ENCODE results near the gene NIBAN1. TPM values are rescaled to one million over a fixed set of nuclear protein-coding genes. Genes with fewer than 3 reads are reported as not detected.
"Not testable (repeated sequence)": the region's sequence is repeated elsewhere in the genome, so short reads cannot be mapped to it uniquely, and the experiment has no call there.

Gene NIBAN1
- total and polyA plus RNA-seq, 7 donors: 1.4 to 384 (median 311) TPM

DNA sequence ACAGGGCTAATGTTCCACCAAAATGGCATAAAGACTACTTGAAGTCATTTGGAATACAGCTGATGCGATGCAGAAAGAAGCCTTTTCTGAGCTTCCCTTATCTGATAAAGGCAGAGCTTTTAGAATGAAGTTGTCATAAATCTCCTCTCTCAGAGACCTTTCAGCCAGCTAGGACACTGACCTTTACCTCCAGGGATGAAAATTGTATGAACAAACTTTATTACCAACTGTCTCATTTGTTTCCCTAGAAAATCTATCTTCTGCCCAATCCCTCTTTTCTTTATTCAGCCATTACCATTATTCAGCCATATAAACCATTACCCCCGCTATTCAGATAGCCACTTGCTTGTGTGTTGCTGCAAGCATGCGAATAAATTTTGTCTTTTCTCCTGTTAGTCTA lies 41.3 kb upstream of the NIBAN1 start:
- DNase-seq: no peak
- Histone ChIP-seq H3K9me3 (no peaks in the 10 kb centered on the region), H3K27me3 (no peaks in the 10 kb centered on the region), H3K27ac (no peak overlapping the region), H3K4me3 (no peak overlapping the region), H3K4me1 (no peaks in the 10 kb centered on the region), H3K36me3 (no peaks in the 10 kb centered on the region)
- TF ChIP-seq, protein P1, sequence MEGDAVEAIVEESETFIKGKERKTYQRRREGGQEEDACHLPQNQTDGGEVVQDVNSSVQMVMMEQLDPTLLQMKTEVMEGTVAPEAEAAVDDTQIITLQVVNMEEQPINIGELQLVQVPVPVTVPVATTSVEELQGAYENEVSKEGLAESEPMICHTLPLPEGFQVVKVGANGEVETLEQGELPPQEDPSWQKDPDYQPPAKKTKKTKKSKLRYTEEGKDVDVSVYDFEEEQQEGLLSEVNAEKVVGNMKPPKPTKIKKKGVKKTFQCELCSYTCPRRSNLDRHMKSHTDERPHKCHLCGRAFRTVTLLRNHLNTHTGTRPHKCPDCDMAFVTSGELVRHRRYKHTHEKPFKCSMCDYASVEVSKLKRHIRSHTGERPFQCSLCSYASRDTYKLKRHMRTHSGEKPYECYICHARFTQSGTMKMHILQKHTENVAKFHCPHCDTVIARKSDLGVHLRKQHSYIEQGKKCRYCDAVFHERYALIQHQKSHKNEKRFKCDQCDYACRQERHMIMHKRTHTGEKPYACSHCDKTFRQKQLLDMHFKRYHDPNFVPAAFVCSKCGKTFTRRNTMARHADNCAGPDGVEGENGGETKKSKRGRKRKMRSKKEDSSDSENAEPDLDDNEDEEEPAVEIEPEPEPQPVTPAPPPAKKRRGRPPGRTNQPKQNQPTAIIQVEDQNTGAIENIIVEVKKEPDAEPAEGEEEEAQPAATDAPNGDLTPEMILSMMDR (IDR thresholded peaks at IDR 0.05): no peak
- no peak for TF ChIP-seq POLR2A (IDR thresholded peaks at IDR 0.05)
- no peak for TF ChIP-seq POLR2AphosphoS5 (IDR thresholded peaks at IDR 0.05)
- no peak for TF ChIP-seq EP300 (IDR thresholded peaks at IDR 0.05)
- intact Hi-C loops (cut with DNase I): no loop called here
- WGBS, 2 donors: 90 to 97% methylated on average over 3 of the region's 3 CpGs

DNA sequence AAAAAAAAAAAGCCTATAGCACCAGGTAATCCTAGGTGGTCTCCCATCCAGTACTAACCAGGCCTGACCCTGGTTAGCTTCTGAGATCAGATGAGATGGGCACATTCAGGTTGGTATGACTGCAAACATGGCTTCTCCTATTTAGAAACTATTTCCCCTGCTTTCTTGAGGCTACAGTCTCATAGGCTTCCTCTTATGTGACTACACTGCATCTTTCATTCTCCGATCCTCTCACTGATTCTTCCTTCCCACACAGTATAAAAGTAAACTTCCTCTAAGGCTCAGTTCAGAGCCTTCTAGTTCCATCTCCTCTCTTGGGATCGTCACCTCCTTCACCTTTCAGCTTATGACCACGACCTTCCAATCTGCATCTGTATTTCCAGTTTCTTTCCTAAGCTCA lies 40.6 kb upstream of the NIBAN1 start:
- no peak for DNase-seq
- 74 to 84% methylated on average over 3 of the region's 3 CpGs for whole genome bisulfite sequencing, 2 donors
- Histone ChIP-seq H3K36me3 (no peaks in the 10 kb centered on the region), H3K4me3 (no peak overlapping the region), H3K27ac (no peak overlapping the region), H3K9me3 (no peaks in the 10 kb centered on the region), H3K27me3 (no peaks in the 10 kb centered on the region), H3K4me1 (no peaks in the 10 kb centered on the region)
- intact Hi-C loops (cut with DNase I): no loop called here
- TF ChIP-seq, protein P1 (IDR thresholded peaks at IDR 0.05): no peak
- TF ChIP-seq POLR2A (IDR thresholded peaks at IDR 0.05) (no peak), POLR2AphosphoS5 (IDR thresholded peaks at IDR 0.05) (no peak), EP300 (IDR thresholded peaks at IDR 0.05) (no peak)

DNA sequence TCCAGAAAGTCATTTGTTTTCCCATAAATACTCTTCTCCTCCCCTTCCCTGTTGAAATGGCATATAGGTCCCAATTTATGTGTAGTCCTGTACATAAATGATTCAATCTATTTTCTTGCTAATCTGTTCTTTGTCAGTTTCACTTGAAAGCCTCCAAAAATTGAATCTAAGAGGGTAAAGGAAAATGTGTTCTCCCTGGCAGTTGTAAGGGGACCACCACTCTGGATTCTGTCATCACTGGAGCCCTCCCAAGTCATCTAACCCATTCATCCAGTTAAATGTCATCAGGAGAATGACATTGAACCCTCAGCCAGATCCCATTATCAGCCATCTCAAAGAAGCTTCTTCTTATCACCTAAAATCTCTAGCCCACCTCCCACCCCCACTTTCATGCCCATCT lies 36.1 kb upstream of the NIBAN1 start:
- Histone ChIP-seq H3K27ac (no peak overlapping the region), H3K4me3 (no peak overlapping the region), H3K36me3 (no peaks in the 10 kb centered on the region), H3K27me3 (no peaks in the 10 kb centered on the region), H3K9me3 (no peaks in the 10 kb centered on the region), H3K4me1 (no peaks in the 10 kb centered on the region)
- no peak for DNase-seq
- intact Hi-C loops (cut with DNase I): no loop called here
- no peak for TF ChIP-seq POLR2AphosphoS5 (IDR thresholded peaks at IDR 0.05)
- TF ChIP-seq, protein P1 (IDR thresholded peaks at IDR 0.05): no peak
- no peak for TF ChIP-seq EP300 (IDR thresholded peaks at IDR 0.05)
- no peak for TF ChIP-seq POLR2A (IDR thresholded peaks at IDR 0.05)

DNA sequence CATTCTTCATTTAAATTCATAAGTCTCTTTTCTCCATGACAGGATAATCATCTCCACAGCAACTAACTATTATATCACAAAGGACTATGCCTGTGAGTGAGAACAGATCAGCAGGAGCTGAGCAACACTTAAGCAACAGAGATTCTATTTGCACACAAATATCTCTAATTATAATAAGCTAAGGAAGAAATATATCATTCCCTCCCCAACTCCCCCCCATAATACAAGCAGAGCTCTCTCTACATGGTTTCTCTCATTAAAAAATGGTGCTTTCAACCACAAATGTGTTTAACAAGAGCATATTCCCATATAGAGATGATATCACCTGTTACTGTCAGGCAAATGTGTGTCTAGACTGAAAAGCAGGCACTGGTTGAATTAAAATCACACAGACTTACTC lies 34.5 kb upstream of the NIBAN1 start:
- intact Hi-C loops (cut with DNase I): no loop called here
- Histone ChIP-seq H3K27ac (no peak overlapping the region), H3K36me3 (no peaks in the 10 kb centered on the region), H3K4me1 (no peaks in the 10 kb centered on the region), H3K9me3 (no peaks in the 10 kb centered on the region), H3K27me3 (no peaks in the 10 kb centered on the region), H3K4me3 (no peak overlapping the region)
- DNase-seq: no peak
- TF ChIP-seq EP300 (IDR thresholded peaks at IDR 0.05) (no peak), POLR2A (IDR thresholded peaks at IDR 0.05) (no peak), POLR2AphosphoS5 (IDR thresholded peaks at IDR 0.05) (no peak)
- TF ChIP-seq, protein P1 (IDR thresholded peaks at IDR 0.05): no peak

DNA sequence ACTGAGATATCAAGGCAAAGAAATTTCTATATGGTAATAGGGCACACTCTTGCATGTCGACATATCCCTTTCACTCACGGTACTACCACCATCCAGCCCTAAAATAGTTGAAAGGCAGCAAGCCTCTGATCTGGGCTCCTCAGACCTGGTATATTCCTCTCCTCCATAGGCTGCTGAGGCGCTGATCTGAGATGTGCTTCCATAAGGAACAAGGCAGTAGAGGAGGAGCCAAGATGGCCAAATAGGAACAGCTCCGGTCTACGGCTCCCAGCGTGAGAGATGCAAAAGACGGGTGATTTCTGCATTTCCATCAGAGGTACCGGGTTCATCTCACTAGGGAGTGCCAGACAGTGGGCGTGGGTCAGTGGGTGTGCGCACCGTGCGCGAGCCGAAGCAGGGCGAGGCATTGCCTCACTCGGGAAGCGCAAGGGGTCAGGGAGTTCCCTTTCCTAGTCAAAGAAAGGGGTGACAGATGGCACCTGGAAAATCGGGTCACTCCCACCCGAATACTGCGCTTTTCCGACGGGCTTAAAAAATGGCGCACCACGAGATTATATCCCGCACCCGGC lies 27.1 kb upstream of the NIBAN1 start:
- 93 to 94% methylated on average over 25 to 26 of the region's 26 CpGs for WGBS, 2 donors
- H3K27me3 ChIP-seq; H3K36me3 ChIP-seq; H3K27ac ChIP-seq; DNase-seq; intact Hi-C loops (cut with DNase I); H3K9me3 ChIP-seq; H3K4me3 ChIP-seq; H3K4me1 ChIP-seq: not testable (repeated sequence)

DNA sequence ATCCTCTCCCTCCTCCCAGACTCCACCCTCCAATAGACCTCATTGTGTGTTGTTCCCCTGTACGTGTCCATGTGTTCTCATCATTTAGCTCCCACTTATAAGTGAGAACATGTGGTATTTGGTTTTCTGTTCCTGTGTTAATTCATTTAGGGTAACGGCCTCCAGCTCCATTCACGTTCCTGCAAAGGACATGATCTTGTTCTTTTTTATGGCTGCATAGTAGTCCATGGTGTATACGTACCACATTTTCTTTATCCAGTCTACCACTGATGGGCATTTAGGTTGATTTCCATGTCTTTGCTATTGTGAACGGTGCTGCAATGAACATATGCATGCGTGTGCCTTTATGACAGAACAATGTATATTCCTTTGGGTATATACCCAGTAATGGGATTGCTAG lies 25.7 kb upstream of the NIBAN1 start:
- 95 to 96% methylated on average over 6 of the region's 6 CpGs for WGBS, 2 donors
- H3K4me3 ChIP-seq; H3K9me3 ChIP-seq; H3K36me3 ChIP-seq; H3K27ac ChIP-seq; intact Hi-C loops (cut with DNase I); DNase-seq; H3K27me3 ChIP-seq; H3K4me1 ChIP-seq: not testable (repeated sequence)
